ENCODE data around the gene WWC1. TPM values are rescaled to one million over a fixed set of nuclear protein-coding genes. Genes with fewer than 3 reads are reported as not detected.
A peak's percentile ranks its signal among the peaks of the same experiment; 100 is the strongest.

Gene WWC1
- total RNA-seq, 1 donor from 2014 or later, result 20.8 TPM

- no peaks in the 10 kb centered on the region for H3K27me3 ChIP-seq (ENCODE audit: control insufficient read depth, insufficient read depth, low read length)
- TF ChIP-seq, protein P1, sequence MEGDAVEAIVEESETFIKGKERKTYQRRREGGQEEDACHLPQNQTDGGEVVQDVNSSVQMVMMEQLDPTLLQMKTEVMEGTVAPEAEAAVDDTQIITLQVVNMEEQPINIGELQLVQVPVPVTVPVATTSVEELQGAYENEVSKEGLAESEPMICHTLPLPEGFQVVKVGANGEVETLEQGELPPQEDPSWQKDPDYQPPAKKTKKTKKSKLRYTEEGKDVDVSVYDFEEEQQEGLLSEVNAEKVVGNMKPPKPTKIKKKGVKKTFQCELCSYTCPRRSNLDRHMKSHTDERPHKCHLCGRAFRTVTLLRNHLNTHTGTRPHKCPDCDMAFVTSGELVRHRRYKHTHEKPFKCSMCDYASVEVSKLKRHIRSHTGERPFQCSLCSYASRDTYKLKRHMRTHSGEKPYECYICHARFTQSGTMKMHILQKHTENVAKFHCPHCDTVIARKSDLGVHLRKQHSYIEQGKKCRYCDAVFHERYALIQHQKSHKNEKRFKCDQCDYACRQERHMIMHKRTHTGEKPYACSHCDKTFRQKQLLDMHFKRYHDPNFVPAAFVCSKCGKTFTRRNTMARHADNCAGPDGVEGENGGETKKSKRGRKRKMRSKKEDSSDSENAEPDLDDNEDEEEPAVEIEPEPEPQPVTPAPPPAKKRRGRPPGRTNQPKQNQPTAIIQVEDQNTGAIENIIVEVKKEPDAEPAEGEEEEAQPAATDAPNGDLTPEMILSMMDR (IDR thresholded peaks at IDR 0.05; ENCODE audit: insufficient read depth, low read length, severe bottlenecking), result peak; percentile 38
- peaks cover 11% of the 10 kb centered on the region for H3K36me3 ChIP-seq (ENCODE audit: control insufficient read depth, insufficient read depth, low read length)
- no peak overlapping the region for H3K4me3 ChIP-seq (ENCODE audit: low read depth, low read length)
- no peak for FAIRE-seq
- peak; percentile 85 for DNase-seq (ENCODE audit: low read depth)
Observed at GRCh38 chr5:168472329-168472728, 180.9 kb downstream of the WWC1 start.

DNA sequence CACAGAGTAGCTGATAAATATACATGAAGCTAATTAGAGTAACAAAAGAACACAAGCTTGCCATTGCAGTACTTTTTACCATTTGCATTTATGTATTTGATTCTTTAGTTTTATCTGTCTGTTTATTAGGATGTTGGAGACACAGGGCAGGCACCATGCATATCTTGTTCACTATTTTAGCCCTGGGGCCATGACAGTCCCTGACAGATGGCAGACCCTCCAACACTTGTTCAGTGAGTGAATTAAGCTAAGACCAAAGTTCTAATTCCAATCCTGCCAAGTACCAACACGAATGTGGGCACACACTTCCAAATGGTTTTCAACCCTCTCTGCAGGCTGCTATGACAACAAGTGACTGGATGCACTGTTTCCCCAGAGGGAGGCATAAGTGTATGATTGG, 182.9 kb downstream of the WWC1 start:
- Histone ChIP-seq H3K27me3 (ENCODE audit: control insufficient read depth, insufficient read depth, low read length) (no peaks in the 10 kb centered on the region), H3K36me3 (ENCODE audit: control insufficient read depth, insufficient read depth, low read length) (peaks cover 5% of the 10 kb centered on the region), H3K4me3 (ENCODE audit: low read depth, low read length) (no peak overlapping the region)
- no peak for DNase-seq (ENCODE audit: low read depth)
- TF ChIP-seq, protein P1 (IDR thresholded peaks at IDR 0.05; ENCODE audit: insufficient read depth, low read length, severe bottlenecking), result no peak
- no peak for FAIRE-seq

- DNase-seq (ENCODE audit: low read depth) (no peak), FAIRE-seq (no peak)
- Histone ChIP-seq H3K27me3 (ENCODE audit: control insufficient read depth, insufficient read depth, low read length) (no peaks in the 10 kb centered on the region), H3K4me3 (ENCODE audit: low read depth, low read length) (no peak overlapping the region), H3K36me3 (ENCODE audit: control insufficient read depth, insufficient read depth, low read length) (no peaks in the 10 kb centered on the region)
- TF ChIP-seq, protein P1 (IDR thresholded peaks at IDR 0.05; ENCODE audit: insufficient read depth, low read length, severe bottlenecking), result no peak
Observed at GRCh38 chr5:168477060-168477459, 185.6 kb downstream of the WWC1 start.

- FAIRE-seq, result no peak
- DNase-seq (ENCODE audit: low read depth), result peak; percentile 68
- Histone ChIP-seq H3K4me3 (ENCODE audit: low read depth, low read length) (no peak overlapping the region), H3K27me3 (ENCODE audit: control insufficient read depth, insufficient read depth, low read length) (no peaks in the 10 kb centered on the region), H3K36me3 (ENCODE audit: control insufficient read depth, insufficient read depth, low read length) (no peaks in the 10 kb centered on the region)
- TF ChIP-seq, protein P1 (IDR thresholded peaks at IDR 0.05; ENCODE audit: insufficient read depth, low read length, severe bottlenecking), result no peak
Observed at GRCh38 chr5:168479166-168479565, 187.7 kb downstream of the WWC1 start.

- FAIRE-seq (no peak), DNase-seq (ENCODE audit: low read depth) (peak; percentile 45)
- Histone ChIP-seq H3K4me3 (ENCODE audit: low read depth, low read length) (no peak overlapping the region), H3K27me3 (ENCODE audit: control insufficient read depth, insufficient read depth, low read length) (no peaks in the 10 kb centered on the region), H3K36me3 (ENCODE audit: control insufficient read depth, insufficient read depth, low read length) (no peaks in the 10 kb centered on the region)
- TF ChIP-seq, protein P1 (IDR thresholded peaks at IDR 0.05; ENCODE audit: insufficient read depth, low read length, severe bottlenecking), result no peak
Observed at GRCh38 chr5:168480601-168481000, 189.2 kb downstream of the WWC1 start.

GRCh38 chr5:168481330-168481788, 189.9 kb downstream of the WWC1 start:
- DNase-seq (ENCODE audit: low read depth) (no peak), FAIRE-seq (no peak)
- no peaks in the 10 kb centered on the region for H3K36me3 ChIP-seq (ENCODE audit: control insufficient read depth, insufficient read depth, low read length)
- TF ChIP-seq, protein P1 (IDR thresholded peaks at IDR 0.05; ENCODE audit: insufficient read depth, low read length, severe bottlenecking), result no peak
- H3K27me3 ChIP-seq (ENCODE audit: control insufficient read depth, insufficient read depth, low read length), result no peaks in the 10 kb centered on the region
- H3K4me3 ChIP-seq (ENCODE audit: low read depth, low read length), result no peak overlapping the region

Data from bronchial epithelial cell (primary cell).